ENCODE results near the gene TMX2.
A peak's percentile ranks its signal among the peaks of the same experiment; 100 is the strongest.
"Not testable (repeated sequence)": the region's sequence is repeated elsewhere in the genome, so short reads cannot be mapped to it uniquely, and the experiment has no call there.

The TMX2 gene

DNA sequence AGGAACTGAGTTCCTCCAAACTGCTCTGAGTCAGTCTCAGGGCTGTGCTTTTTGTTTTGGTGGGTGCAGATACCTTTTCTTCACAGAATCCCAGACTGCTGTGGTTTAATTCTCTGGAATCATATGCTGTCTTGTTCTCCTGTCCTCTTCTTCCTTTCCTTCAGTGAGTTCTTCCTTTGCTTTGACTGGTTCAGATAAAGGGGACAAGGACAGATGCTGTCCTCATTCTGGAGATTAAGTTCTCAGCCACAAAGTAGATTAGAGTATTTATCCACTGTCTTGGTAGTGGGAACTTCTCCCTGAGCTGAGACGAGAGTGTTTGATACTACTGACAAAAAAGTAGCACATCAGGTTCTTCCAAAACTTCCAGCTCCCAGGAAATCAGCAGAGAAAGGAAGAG lies 31.2 kb upstream of the TMX2 start:
- H3K9ac ChIP-seq (ENCODE audit: low read depth, low read length): no peak overlapping the region
- H3K9me3 ChIP-seq (ENCODE audit: insufficient read depth, low read depth, low read length): no peaks in the 10 kb centered on the region
- H3K27me3 ChIP-seq (ENCODE audit: insufficient read depth, low read length): no peaks in the 10 kb centered on the region
- no peak overlapping the region for H3K27ac ChIP-seq (ENCODE audit: low read depth, low read length)
- peaks cover 72% of the 10 kb centered on the region for H3K36me3 ChIP-seq (ENCODE audit: insufficient read depth, low read length)
- 100% methylated on average over 1 of the region's 1 CpG for WGBS
- peaks cover 4% of the 10 kb centered on the region; the same call in 1 of the 2 replicates for H3K4me1 ChIP-seq (ENCODE audit: insufficient read depth, low read length)
- H3K4me3 ChIP-seq (ENCODE audit: low read length): no peak overlapping the region

GRCh38 chr11:57690474-57690873 lies 21.9 kb upstream of the TMX2 start:
- not testable (repeated sequence) for H3K27ac ChIP-seq (ENCODE audit: low read depth, low read length); H3K9ac ChIP-seq (ENCODE audit: low read depth, low read length); H3K4me1 ChIP-seq (ENCODE audit: insufficient read depth, low read length); H3K27me3 ChIP-seq (ENCODE audit: insufficient read depth, low read length); H3K4me3 ChIP-seq (ENCODE audit: low read length); H3K9me3 ChIP-seq (ENCODE audit: insufficient read depth, low read depth, low read length)
- WGBS: over 99% methylated on average over 5 of the region's 5 CpGs
- peaks cover 87% of the 10 kb centered on the region for H3K36me3 ChIP-seq (ENCODE audit: insufficient read depth, low read length)

DNA sequence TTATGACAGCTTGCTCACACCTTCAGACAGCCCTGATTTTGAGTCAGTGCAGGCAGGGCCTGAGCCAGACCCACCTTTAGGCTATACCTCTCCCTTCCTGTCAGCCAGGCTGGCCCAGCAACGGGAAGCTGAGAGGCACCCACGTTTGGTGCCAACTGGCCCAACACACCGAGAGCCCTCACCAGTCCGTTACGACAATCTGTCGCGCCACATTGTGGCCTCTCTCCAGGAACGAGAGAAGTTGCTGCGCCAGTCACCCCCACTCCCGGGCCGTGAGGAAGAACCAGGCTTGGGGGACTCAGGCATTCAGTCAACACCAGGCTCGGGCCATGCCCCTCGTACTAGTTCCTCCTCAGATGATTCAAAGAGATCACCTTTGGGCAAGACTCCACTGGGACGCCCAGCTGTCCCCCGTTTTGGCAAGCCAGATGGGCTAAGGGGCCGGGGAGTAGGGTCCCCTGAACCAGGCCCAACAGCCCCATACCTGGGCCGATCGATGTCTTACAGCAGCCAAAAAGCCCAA lies 13.5 kb upstream of the TMX2 start:
- Histone ChIP-seq H3K4me3 (ENCODE audit: low read length) (no peak overlapping the region), H3K9ac (ENCODE audit: low read depth, low read length) (no peak overlapping the region), H3K4me1 (ENCODE audit: insufficient read depth, low read length) (no peaks in the 10 kb centered on the region), H3K27ac (ENCODE audit: low read depth, low read length) (no peak overlapping the region), H3K36me3 (ENCODE audit: insufficient read depth, low read length) (peaks cover 84% of the 10 kb centered on the region), H3K27me3 (ENCODE audit: insufficient read depth, low read length) (no peaks in the 10 kb centered on the region), H3K9me3 (ENCODE audit: insufficient read depth, low read depth, low read length) (no peaks in the 10 kb centered on the region)
- WGBS: 95% methylated on average over 18 of the region's 18 CpGs

GRCh38 chr11:57699813-57700212 lies 12.6 kb upstream of the TMX2 start:
- Histone ChIP-seq H3K4me3 (ENCODE audit: low read length) (no peak overlapping the region), H3K9ac (ENCODE audit: low read depth, low read length) (no peak overlapping the region), H3K27ac (ENCODE audit: low read depth, low read length) (no peak overlapping the region), H3K27me3 (ENCODE audit: insufficient read depth, low read length) (no peaks in the 10 kb centered on the region), H3K9me3 (ENCODE audit: insufficient read depth, low read depth, low read length) (no peaks in the 10 kb centered on the region), H3K4me1 (ENCODE audit: insufficient read depth, low read length) (no peaks in the 10 kb centered on the region), H3K36me3 (ENCODE audit: insufficient read depth, low read length) (peaks cover 85% of the 10 kb centered on the region)
- WGBS: 97% methylated on average over 9 of the region's 10 CpGs

- peaks cover 85% of the 10 kb centered on the region for H3K36me3 ChIP-seq (ENCODE audit: insufficient read depth, low read length)
- no peak overlapping the region for H3K4me3 ChIP-seq (ENCODE audit: low read length)
- H3K27me3 ChIP-seq (ENCODE audit: insufficient read depth, low read length): no peaks in the 10 kb centered on the region
- no peaks in the 10 kb centered on the region for H3K9me3 ChIP-seq (ENCODE audit: insufficient read depth, low read depth, low read length)
- no peaks in the 10 kb centered on the region for H3K4me1 ChIP-seq (ENCODE audit: insufficient read depth, low read length)
- WGBS: 89% methylated on average over 3 of the region's 3 CpGs
- H3K27ac ChIP-seq (ENCODE audit: low read depth, low read length): no peak overlapping the region
- H3K9ac ChIP-seq (ENCODE audit: low read depth, low read length): no peak overlapping the region
Observed at GRCh38 chr11:57700425-57700824, 12.0 kb upstream of the TMX2 start.

DNA sequence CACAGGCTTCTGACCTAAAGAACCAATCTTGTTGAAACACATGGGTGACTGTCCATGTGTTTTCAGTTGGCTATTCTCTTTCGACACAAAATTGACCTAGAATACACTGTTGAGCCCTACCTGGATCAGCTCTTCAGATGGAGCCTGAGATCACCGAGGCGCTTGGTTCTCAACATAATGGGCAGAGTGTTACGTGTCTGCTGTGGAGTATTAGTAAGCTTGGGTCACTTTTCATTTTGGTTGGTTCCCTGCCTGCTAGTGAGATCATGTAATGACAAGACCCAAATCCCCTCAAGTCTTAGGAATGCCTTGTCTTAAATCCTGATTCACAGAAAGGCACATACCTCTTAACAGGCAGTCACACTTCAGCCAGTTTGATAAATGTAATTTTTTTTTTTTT lies 9.1 kb upstream of the TMX2 start:
- H3K9me3 ChIP-seq (ENCODE audit: insufficient read depth, low read depth, low read length): no peaks in the 10 kb centered on the region
- H3K36me3 ChIP-seq (ENCODE audit: insufficient read depth, low read length): peaks cover 75% of the 10 kb centered on the region
- no peaks in the 10 kb centered on the region for H3K4me1 ChIP-seq (ENCODE audit: insufficient read depth, low read length)
- WGBS: 98% methylated on average over 4 of the region's 4 CpGs
- no peaks in the 10 kb centered on the region for H3K27me3 ChIP-seq (ENCODE audit: insufficient read depth, low read length)
- no peak overlapping the region for H3K9ac ChIP-seq (ENCODE audit: low read depth, low read length)
- no peak overlapping the region for H3K27ac ChIP-seq (ENCODE audit: low read depth, low read length)
- no peak overlapping the region for H3K4me3 ChIP-seq (ENCODE audit: low read length)

- peaks cover 65% of the 10 kb centered on the region for H3K36me3 ChIP-seq (ENCODE audit: insufficient read depth, low read length)
Observed at GRCh38 chr11:57704932-57705331, 7.5 kb upstream of the TMX2 start.

DNA sequence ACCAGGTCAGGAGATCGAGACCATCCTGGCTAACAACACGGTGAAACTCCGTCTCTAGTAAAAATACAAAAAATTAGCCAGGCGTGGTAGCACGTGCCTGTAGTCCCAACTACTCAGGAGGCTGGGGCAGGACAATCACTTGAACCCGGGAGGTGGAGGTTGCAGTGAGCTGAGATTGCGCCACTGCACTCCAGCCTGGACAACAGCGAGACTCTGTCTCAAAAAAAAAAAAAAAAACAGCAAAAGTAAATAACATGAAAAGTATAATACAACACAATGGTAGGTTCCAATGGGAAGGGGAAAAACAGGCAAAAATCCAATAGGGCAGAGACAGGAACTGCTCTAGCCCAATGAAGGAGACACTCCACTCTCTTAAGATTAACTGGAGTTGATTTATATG lies 7.0 kb upstream of the TMX2 start:
- peaks cover 60% of the 10 kb centered on the region for H3K36me3 ChIP-seq (ENCODE audit: insufficient read depth, low read length)
- 95% methylated on average over 7 of the region's 8 CpGs for WGBS
- H3K4me1 ChIP-seq (ENCODE audit: insufficient read depth, low read length); H3K9me3 ChIP-seq (ENCODE audit: insufficient read depth, low read depth, low read length); H3K9ac ChIP-seq (ENCODE audit: low read depth, low read length); H3K4me3 ChIP-seq (ENCODE audit: low read length); H3K27ac ChIP-seq (ENCODE audit: low read depth, low read length); H3K27me3 ChIP-seq (ENCODE audit: insufficient read depth, low read length): not testable (repeated sequence)

More at GRCh38 chr11:57704932-57705331, 7.5 kb upstream of the TMX2 start:
- Histone ChIP-seq H3K27ac (ENCODE audit: low read depth, low read length) (no peak overlapping the region), H3K4me3 (ENCODE audit: low read length) (no peak overlapping the region), H3K4me1 (ENCODE audit: insufficient read depth, low read length) (no peaks in the 10 kb centered on the region), H3K9me3 (ENCODE audit: insufficient read depth, low read depth, low read length) (no peaks in the 10 kb centered on the region), H3K9ac (ENCODE audit: low read depth, low read length) (no peak overlapping the region), H3K27me3 (ENCODE audit: insufficient read depth, low read length) (no peaks in the 10 kb centered on the region)
- WGBS: 97% methylated on average over 4 of the region's 6 CpGs

DNA sequence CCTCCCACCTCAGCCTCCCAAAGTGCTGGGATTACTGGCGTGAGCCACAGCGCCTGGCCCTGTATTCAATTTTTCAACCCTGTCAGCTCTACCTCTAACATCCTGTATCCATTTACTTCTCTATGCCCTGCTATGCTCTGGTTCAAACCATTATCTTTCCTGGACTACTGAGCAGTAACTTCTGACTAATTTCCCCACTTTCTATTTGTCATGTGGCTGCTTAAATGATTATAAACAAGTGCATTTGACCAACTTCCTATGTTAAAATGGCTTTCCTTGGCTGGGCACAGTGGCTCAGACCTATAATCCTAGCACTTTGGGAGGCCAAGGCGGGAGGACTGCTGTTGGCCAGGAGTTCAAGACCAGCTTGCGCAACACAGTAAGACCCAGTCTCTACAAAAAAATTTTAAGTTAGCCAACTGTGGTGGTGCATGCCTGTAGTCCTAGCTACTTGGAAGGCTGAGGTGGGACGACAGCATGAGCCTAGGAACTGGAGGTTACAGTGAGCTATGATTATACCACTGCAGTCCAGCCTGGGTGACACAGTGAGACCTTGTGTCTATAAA lies 2.5 kb upstream of the TMX2 start:
- H3K27ac ChIP-seq (ENCODE audit: low read depth, low read length): no peak overlapping the region
- no peaks in the 10 kb centered on the region for H3K9me3 ChIP-seq (ENCODE audit: insufficient read depth, low read depth, low read length)
- no peaks in the 10 kb centered on the region for H3K27me3 ChIP-seq (ENCODE audit: insufficient read depth, low read length)
- peaks cover 23% of the 10 kb centered on the region for H3K36me3 ChIP-seq (ENCODE audit: insufficient read depth, low read length)
- H3K4me3 ChIP-seq (ENCODE audit: low read length): no peak overlapping the region
- 97% methylated on average over 5 of the region's 5 CpGs for WGBS
- H3K4me1 ChIP-seq (ENCODE audit: insufficient read depth, low read length): peaks cover 3% of the 10 kb centered on the region; the same call in 1 of the 2 replicates
- H3K9ac ChIP-seq (ENCODE audit: low read depth, low read length): no peak overlapping the region

DNA sequence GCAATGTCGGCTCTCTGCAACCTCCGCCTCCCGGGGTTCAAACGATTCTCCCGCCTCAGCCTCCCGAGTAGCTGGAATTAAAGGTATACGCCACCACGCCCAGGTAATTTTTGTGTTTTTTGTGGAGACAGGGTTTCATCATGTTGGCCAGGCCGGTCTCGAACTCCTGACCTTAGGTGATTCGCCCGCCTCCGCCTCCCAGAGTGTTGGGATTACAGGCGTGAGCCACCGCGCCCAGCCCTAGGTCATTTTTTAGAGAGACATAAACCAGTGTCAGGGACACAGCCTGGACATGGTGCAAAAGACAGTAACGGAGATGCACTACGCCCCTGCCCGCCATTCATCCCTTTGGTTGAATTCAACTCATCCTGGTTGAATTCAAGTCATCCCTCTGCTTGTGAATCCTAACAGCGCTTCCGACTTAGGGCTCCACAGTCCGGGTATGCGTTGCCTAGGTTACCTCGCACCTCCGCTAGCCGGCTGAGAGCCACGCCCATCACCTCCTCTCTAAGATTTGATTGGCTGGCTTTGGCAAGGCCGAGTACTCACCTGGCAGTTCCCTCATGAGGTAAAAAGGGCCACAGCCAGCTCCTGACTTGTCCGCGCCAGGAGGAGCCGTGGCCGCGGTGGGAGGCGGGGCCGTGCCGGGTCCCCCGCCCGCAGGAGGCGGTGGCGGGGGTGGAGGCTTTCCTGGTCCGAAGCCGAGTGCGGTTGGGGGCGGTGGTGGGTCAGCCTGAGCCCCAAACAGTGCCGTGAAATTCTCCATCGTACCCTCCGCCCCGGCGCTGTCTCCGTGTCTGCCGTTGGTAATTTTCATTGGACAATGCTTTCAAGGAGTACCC lies 758 bp upstream of the TMX2 start, which contains the start of gene MED19:
Gene MED19 (minus strand): TSS at position 802 of the 842 bp plus-strand sequence. CDS start 36 bp downstream, at position 766.
- Histone ChIP-seq H3K9me3 (ENCODE audit: insufficient read depth, low read depth, low read length) (no peaks in the 10 kb centered on the region), H3K4me1 (ENCODE audit: insufficient read depth, low read length) (peaks cover 3% of the 10 kb centered on the region; the same call in 1 of the 2 replicates), H3K9ac (ENCODE audit: low read depth, low read length) (peak within 1 kb of the TSS; percentile 92), H3K4me3 (ENCODE audit: low read length) (peak within 1 kb of the TSS; percentile 95), H3K27ac (ENCODE audit: low read depth, low read length) (peak within 1 kb of the TSS; percentile 95), H3K27me3 (ENCODE audit: insufficient read depth, low read length) (no peaks in the 10 kb centered on the region), H3K36me3 (ENCODE audit: insufficient read depth, low read length) (peaks cover 14% of the 10 kb centered on the region)
- 11% methylated on average over 51 of the region's 51 CpGs for WGBS

DNA sequence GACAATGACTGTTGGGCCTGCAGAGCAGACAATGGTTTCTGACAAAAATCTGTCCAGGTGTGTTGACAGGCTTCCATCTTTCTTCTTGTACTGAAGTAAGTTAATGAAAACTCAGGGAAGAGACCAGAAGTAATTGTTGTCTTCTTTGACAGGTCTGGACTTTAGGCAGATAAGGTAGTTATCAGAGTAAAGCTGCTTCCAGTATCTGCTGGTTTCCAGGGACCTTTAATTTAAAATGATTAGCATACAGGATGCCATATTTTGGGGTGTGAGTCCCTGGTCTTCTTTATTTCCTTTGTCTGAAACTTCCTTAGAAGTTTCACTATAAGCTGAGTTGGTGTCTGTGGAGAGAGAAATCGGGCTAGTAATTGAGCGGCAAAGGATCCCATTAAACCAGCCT lies 1.4 kb downstream of the TMX2 start:
- H3K27ac ChIP-seq (ENCODE audit: low read depth, low read length): no peak overlapping the region
- peak overlapping the region; percentile 95 for H3K4me3 ChIP-seq (ENCODE audit: low read length)
- H3K36me3 ChIP-seq (ENCODE audit: insufficient read depth, low read length): peaks cover 9% of the 10 kb centered on the region
- H3K27me3 ChIP-seq (ENCODE audit: insufficient read depth, low read length): no peaks in the 10 kb centered on the region
- H3K9ac ChIP-seq (ENCODE audit: low read depth, low read length): 0 out of 2 replicates have a peak overlapping the region, but pooled peaks have one; percentile 92
- WGBS: 93% methylated on average over 2 of the region's 2 CpGs
- peaks cover 3% of the 10 kb centered on the region; the same call in 1 of the 2 replicates for H3K4me1 ChIP-seq (ENCODE audit: insufficient read depth, low read length)
- 0 out of 2 replicates have a peak, but pooled peaks cover 3% of the 10 kb centered on the region for H3K9me3 ChIP-seq (ENCODE audit: insufficient read depth, low read depth, low read length)

Data from HUES64 (cell line).